HG03342 (cell line): ENCODE results near the gene FUT6.
"Not testable (repeated sequence)": the region's sequence is repeated elsewhere in the genome, so short reads cannot be mapped to it uniquely, and the experiment has no call there.

Experiments
- ATAC-seq: cut with Tn5 transposase; IDR thresholded peaks from one replicate; pipeline ENCODE4 v1.9.1; 2021; ENCODE audit warnings: mild to moderate bottlenecking, moderate library complexity; ENCODE audit not compliant: unreplicated experiment

Gene FUT6

GRCh38 chr19:5788422-5788821 is 51.1 kb downstream of the FUT6 start:
- ATAC-seq, result no peak

- no peak for ATAC-seq
Measured at GRCh38 chr19:5787409-5788182, 51.9 kb downstream of the FUT6 start.

- ATAC-seq, result no peak
Measured at GRCh38 chr19:5786593-5787408, 52.7 kb downstream of the FUT6 start.

- ATAC-seq, result no peak
Measured at GRCh38 chr19:5785423-5785822, 54.1 kb downstream of the FUT6 start.

GRCh38 chr19:5784581-5785147 is 54.8 kb downstream of the FUT6 start, which contains the start of gene PRR22:
PRR22 (minus strand) TSS chr19:5784746; CDS start chr19:5784660, 86 bp downstream.
- no peak for ATAC-seq

- no peak for ATAC-seq
Measured at GRCh38 chr19:5782945-5783919, 56.3 kb downstream of the FUT6 start.

GRCh38 chr19:5782322-5782721 is 57.2 kb downstream of the FUT6 start:
- ATAC-seq, result no peak

GRCh38 chr19:5780916-5781315 is 58.6 kb downstream of the FUT6 start:
- not testable (repeated sequence) for ATAC-seq
